ENCODE results near the gene DNAJC15. TPM values are rescaled to one million over a fixed set of nuclear protein-coding genes. Genes with fewer than 3 reads are reported as not detected.

Gene DNAJC15
- total RNA-seq, 1 donor from 2014 or later = 17.0 TPM

DNA sequence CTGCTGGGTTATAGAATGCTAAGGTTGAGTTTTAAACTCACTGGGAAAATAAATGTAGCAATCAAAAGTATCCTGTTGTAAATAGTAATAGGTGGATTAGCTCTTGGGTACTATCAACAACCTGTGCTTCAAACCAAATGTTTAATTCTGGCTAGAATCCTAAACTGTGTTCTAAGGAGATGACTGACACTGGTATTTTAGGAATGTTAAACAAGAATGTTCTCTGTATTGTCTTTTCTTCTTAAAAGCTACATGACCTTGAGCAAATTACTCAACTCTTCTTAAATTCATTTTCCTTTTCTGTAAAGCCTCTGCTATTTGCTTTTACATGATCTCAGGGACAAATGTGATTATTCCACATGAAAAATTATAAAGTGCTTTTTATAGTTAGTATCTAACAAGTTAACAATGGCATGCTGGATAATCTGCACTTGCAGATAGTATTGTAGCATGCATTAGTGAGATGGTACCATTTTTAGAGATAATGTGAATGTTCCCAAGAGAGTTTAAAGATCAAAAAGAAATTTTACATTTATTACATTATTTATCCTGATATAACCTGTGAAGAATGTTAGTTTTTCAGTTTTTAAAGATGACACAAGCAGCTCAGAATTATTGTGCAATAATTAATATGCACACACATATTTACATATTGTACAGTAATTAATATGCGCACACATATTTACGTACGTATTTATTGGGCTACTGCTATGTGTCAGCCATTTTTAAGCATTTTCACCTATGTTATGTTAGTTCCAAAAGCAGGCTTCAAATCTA lies 17.7 kb upstream of the DNAJC15 start:
- intact Hi-C loops (cut with DNase I) = no loop called here
- ATAC-seq (peak in 1 of 2 donors; percentile 54), DNase-seq (no peak)
- no peak overlapping the region for H3K4me3 ChIP-seq
- no peaks in the 10 kb centered on the region for H3K36me3 ChIP-seq
- TF ChIP-seq, protein P1, sequence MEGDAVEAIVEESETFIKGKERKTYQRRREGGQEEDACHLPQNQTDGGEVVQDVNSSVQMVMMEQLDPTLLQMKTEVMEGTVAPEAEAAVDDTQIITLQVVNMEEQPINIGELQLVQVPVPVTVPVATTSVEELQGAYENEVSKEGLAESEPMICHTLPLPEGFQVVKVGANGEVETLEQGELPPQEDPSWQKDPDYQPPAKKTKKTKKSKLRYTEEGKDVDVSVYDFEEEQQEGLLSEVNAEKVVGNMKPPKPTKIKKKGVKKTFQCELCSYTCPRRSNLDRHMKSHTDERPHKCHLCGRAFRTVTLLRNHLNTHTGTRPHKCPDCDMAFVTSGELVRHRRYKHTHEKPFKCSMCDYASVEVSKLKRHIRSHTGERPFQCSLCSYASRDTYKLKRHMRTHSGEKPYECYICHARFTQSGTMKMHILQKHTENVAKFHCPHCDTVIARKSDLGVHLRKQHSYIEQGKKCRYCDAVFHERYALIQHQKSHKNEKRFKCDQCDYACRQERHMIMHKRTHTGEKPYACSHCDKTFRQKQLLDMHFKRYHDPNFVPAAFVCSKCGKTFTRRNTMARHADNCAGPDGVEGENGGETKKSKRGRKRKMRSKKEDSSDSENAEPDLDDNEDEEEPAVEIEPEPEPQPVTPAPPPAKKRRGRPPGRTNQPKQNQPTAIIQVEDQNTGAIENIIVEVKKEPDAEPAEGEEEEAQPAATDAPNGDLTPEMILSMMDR (IDR thresholded peaks at IDR 0.05) = no peak
- no peaks in the 10 kb centered on the region for H3K27me3 ChIP-seq (ENCODE audit: low read depth)
- H3K4me1 ChIP-seq = peaks cover 11% of the 10 kb centered on the region
- H3K27ac ChIP-seq = no peak overlapping the region
- no peaks in the 10 kb centered on the region for H3K9me3 ChIP-seq

DNA sequence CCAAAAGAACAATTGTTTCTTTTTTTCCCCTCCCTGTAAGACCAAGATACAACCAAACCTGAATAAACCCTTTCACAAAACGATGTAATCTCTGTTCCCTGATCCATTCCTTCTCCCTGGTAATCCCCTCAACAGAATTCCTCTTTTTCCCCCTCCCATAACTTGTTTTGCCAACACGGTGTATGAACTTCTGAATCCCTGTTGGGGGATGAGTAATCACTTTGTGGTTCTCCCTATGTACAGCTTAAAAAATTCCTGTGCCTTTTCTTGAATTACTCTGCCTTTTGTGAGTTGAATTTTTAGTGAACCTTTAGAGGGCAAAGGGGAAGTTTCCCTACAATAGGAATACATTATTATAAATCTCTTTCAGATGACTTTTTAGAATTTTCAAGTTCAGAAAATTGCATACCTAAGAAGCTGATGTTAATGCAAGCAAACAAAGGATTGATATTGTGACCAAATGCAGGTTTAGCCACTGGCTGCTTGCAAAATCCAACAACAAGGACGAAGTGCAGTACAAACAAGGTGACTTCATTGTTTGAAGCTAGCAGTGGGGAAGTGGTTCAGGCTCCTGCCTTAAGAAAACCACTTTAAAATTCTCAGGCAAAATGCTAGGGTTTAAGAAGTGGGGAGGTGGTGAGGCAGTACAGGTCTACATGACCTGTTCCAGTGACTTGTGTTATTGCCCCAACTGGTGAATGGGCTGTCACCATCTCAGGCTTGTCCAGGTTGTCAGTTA lies 16.3 kb upstream of the DNAJC15 start:
- Histone ChIP-seq H3K36me3 (no peaks in the 10 kb centered on the region), H3K9me3 (no peaks in the 10 kb centered on the region), H3K27ac (no peak overlapping the region), H3K4me3 (no peak overlapping the region), H3K4me1 (peaks cover 11% of the 10 kb centered on the region), H3K27me3 (ENCODE audit: low read depth) (no peaks in the 10 kb centered on the region)
- DNase-seq (no peak), ATAC-seq (peak; percentile 37 to 75)
- intact Hi-C loops (cut with DNase I) = no loop called here
- TF ChIP-seq, protein P1 (IDR thresholded peaks at IDR 0.05) = no peak

DNA sequence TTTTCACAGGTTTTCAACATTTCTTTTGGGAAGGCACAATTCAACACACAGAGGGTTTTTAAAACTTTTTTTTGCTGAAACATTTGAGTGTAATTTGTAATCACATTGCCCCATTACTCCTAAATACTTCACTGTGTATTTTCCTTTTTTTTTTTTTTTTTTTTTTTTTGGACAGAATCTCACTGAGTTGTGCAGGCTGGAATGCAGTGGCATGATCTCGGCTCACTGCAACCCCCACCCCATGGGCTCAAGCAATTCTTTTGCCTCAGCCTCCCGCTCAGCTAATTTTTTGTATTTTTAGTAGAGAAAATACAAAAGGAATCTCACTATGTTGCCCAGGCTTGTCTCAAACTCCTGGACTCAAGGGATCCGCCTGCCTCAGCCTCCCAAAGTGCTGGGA lies 14.8 kb upstream of the DNAJC15 start:
- no peaks in the 10 kb centered on the region for H3K36me3 ChIP-seq
- intact Hi-C loops (cut with DNase I) = no loop called here
- H3K4me1 ChIP-seq = peaks cover 11% of the 10 kb centered on the region
- ATAC-seq (no peak), DNase-seq (no peak)
- TF ChIP-seq, protein P1 (IDR thresholded peaks at IDR 0.05) = no peak
- H3K9me3 ChIP-seq = no peaks in the 10 kb centered on the region
- H3K4me3 ChIP-seq = no peak overlapping the region
- no peaks in the 10 kb centered on the region for H3K27me3 ChIP-seq (ENCODE audit: low read depth)
- no peak overlapping the region for H3K27ac ChIP-seq

DNA sequence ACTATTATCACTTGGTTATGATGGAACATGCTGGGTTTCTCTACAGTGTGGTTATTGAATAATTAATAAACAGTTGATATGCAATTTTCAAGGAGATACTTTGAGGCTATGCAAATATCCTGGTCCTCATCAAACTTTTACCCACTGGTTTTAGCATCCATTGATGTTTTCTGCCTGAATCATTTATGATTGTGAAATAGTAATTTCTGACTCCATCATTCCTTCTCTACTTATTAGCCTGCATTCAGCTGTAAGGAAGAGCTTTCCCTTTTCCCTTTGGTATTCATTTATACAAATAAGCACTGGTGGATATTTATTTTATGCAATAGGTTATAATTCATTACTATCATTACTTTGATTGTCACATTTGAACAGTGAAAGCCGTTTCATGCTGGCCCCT lies 13.9 kb upstream of the DNAJC15 start:
- intact Hi-C loops (cut with DNase I) = no loop called here
- no peak overlapping the region for H3K4me3 ChIP-seq
- H3K9me3 ChIP-seq = no peaks in the 10 kb centered on the region
- peaks cover 10% of the 10 kb centered on the region for H3K4me1 ChIP-seq
- no peaks in the 10 kb centered on the region for H3K27me3 ChIP-seq (ENCODE audit: low read depth)
- DNase-seq (no peak), ATAC-seq (no peak)
- no peaks in the 10 kb centered on the region for H3K36me3 ChIP-seq
- no peak overlapping the region for H3K27ac ChIP-seq
- TF ChIP-seq, protein P1 (IDR thresholded peaks at IDR 0.05) = no peak

DNA sequence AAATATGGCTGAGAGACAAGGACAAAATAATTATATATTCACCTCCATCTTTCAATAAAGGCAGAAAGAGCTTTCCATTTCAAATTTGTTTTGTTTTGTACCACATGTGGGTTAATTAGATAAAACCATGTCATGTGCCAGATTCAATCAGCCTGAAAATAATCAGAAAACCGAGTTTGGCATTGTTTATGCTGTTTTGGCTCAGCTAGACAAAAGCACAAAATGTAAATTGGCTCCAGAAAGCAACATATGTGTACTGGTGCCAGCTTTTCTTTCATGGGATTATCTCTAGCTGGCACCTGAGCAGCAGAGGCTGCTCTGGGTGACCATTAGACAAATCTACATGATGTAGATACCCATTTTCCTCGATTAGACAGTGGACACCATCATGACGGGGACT lies 9.2 kb upstream of the DNAJC15 start:
- ATAC-seq = no peak
- intact Hi-C loops (cut with DNase I) = no loop called here

More for the DNA sequence above, 9.2 kb upstream of the DNAJC15 start:
- Histone ChIP-seq H3K36me3 (no peaks in the 10 kb centered on the region), H3K4me1 (no peaks in the 10 kb centered on the region), H3K4me3 (no peak overlapping the region), H3K27ac (no peak overlapping the region), H3K9me3 (no peaks in the 10 kb centered on the region), H3K27me3 (ENCODE audit: low read depth) (no peaks in the 10 kb centered on the region)
- TF ChIP-seq, protein P1 (IDR thresholded peaks at IDR 0.05) = no peak
- no peak for DNase-seq
